SK-N-SH treated with all-trans-retinoic acid at 6 μM for 48 hours (cell line): ENCODE data around the gene CLCNKA.

Source experiments
- ATAC-seq: fragments of 200-7000 bp; cut with Tn5 transposase; 3 replicates; pipeline ENCODE4 v1.9.1; 2020; ENCODE audit warnings: mild to moderate bottlenecking, moderate library complexity
- ARNTL ChIP-seq: fragments of 450-650 bp; formaldehyde crosslinking; IDR thresholded peaks from 2 replicates; pipeline ENCODE4 v1.5.0; 2020; ENCODE audit warnings: low read depth, mild to moderate bottlenecking, moderate library complexity, borderline replicate concordance
- BACH2 ChIP-seq: fragments of 250-450 bp; sonication (Bioruptor Pico); IDR thresholded peaks from 2 replicates; pipeline ENCODE4 v1.9.0; 2021; ENCODE audit warnings: mild to moderate bottlenecking, borderline replicate concordance
- CSDC2 ChIP-seq: fragments of 250-450 bp; sonication (Bioruptor Pico); IDR thresholded peaks from 2 replicates; pipeline ENCODE4 v1.5.0; 2020; ENCODE audit warnings: mild to moderate bottlenecking, moderate library complexity
- ESRRG ChIP-seq: fragments of 250-450 bp; sonication (Bioruptor Pico); IDR thresholded peaks from 2 replicates; pipeline ENCODE4 v1.6.1; 2021; ENCODE audit warnings: mild to moderate bottlenecking
- ISL1 ChIP-seq: fragments of 250-450 bp; sonication (Bioruptor Pico); IDR thresholded peaks from 2 replicates; pipeline ENCODE4 v2.1.2; 2022; ENCODE audit warnings: mild to moderate bottlenecking, moderate library complexity
- OSR1 ChIP-seq: fragments of 250-450 bp; sonication (Bioruptor Pico); IDR thresholded peaks from 2 replicates; pipeline ENCODE4 v1.8.0; 2022; ENCODE audit warnings: moderate library complexity, mild to moderate bottlenecking, inconsistent platforms
- PPARA ChIP-seq: fragments of 250-450 bp; sonication (Bioruptor Pico); IDR thresholded peaks from 2 replicates; pipeline ENCODE4 v1.5.0; 2020; ENCODE audit warnings: mild to moderate bottlenecking, borderline replicate concordance
- RARB ChIP-seq: fragments of 250-450 bp; sonication (Bioruptor Pico); IDR thresholded peaks from 2 replicates; pipeline ENCODE4 v1.8.0; 2021; ENCODE audit warnings: mild to moderate bottlenecking, moderate library complexity
- TCF4 ChIP-seq: fragments of 250-450 bp; sonication (Bioruptor Pico); IDR thresholded peaks from 2 replicates; pipeline ENCODE4 v1.8.0; 2021; ENCODE audit warnings: mild to moderate bottlenecking, moderate library complexity, borderline replicate concordance
- TOX ChIP-seq: fragments of 250-450 bp; sonication (Bioruptor Pico); IDR thresholded peaks from 2 replicates; pipeline ENCODE4 v1.8.0; 2021; ENCODE audit warnings: mild to moderate bottlenecking, moderate library complexity, borderline replicate concordance
- ZC3H10 ChIP-seq: fragments of 250-450 bp; sonication (Bioruptor Pico); IDR thresholded peaks from 2 replicates; pipeline ENCODE4 v1.5.1; 2021; ENCODE audit warnings: mild to moderate bottlenecking, moderate library complexity
- ZFP30 ChIP-seq: fragments of 450-650 bp; formaldehyde crosslinking; IDR thresholded peaks from 2 replicates; pipeline ENCODE4 v1.5.0; 2022; ENCODE audit warnings: mild to moderate bottlenecking, moderate library complexity
- ZNF565 ChIP-seq: fragments of 450-650 bp; formaldehyde crosslinking; conservative IDR thresholded peaks from 2 replicates; pipeline ENCODE4 v1.5.0; 2020; ENCODE audit warnings: low read depth, mild to moderate bottlenecking, moderate library complexity
- ZNF70 ChIP-seq: fragments of 450-650 bp; formaldehyde crosslinking; IDR thresholded peaks from 2 replicates; pipeline ENCODE4 v1.5.0; 2020; ENCODE audit warnings: mild to moderate bottlenecking, moderate library complexity
- TF ChIP-seq, protein P1 (sequence below): fragments of 250-450 bp; sonication (Bioruptor Pico); IDR thresholded peaks from 2 replicates; pipeline ENCODE4 v1.5.1; 2021; ENCODE audit warnings: mild to moderate bottlenecking, moderate library complexity
- TF ChIP-seq, protein P2 (sequence below): fragments of 250-450 bp; sonication (Bioruptor Pico); IDR thresholded peaks from 2 replicates; pipeline ENCODE4 v1.5.0; 2020; ENCODE audit warnings: mild to moderate bottlenecking, moderate library complexity
- TF ChIP-seq, protein P3 (sequence below): fragments of 250-450 bp; sonication (Bioruptor Pico); IDR thresholded peaks from 2 replicates; pipeline ENCODE4 v1.8.0; 2020; ENCODE audit warnings: mild to moderate bottlenecking, moderate library complexity, borderline replicate concordance
- TF ChIP-seq, protein P4 (sequence below): fragments of 250-450 bp; sonication (Bioruptor Pico); IDR thresholded peaks from 2 replicates; pipeline ENCODE4 v1.8.0; 2021; ENCODE audit warnings: low read depth, mild to moderate bottlenecking, moderate library complexity, borderline replicate concordance

The CLCNKA gene

DNA sequence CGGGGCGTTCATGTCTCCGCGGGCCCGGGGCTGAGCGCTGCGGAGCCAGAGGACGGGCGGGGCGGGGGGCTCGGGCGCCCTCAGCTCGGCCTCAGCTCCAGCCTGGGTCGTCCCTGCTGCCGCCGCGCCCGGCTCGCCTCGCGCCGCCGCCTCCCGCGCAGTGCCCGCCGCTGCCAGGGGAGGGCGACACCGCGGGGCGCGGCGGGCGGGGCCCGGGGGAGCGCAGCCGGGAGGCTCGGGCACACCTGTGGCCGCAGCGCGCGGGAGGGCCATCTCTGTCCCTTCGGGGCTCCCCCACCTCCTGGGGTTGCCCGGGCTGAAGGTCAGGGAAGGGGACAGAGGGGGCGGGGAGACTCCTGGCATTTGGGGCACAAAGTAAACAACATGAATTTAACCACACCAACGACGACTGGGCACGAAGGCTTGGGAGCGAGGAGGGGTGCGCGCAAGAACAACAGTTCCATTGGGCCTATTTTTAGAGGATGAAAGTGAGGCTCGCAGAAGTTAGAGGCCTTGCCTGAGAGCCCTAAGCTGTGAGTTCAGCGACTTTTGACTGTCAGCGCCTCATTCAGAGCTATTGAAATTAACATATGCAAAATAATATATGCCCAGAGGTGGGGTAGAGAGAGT lies 51.8 kb downstream of the CLCNKA start, which contains the start of gene FAM131C:
Gene FAM131C, minus strand, starts transcription at position 162 of the 630 bp plus-strand sequence. CDS start 209 bp downstream, outside the sequence.
- ATAC-seq, result peak; percentile 44
- no peak for TF ChIP-seq ESRRG (CRISPR knock-in tag)
- no peak for TF ChIP-seq TCF4 (CRISPR knock-in tag)
- no peak for TF ChIP-seq ZC3H10 (CRISPR knock-in tag)
- TF ChIP-seq, protein P1, sequence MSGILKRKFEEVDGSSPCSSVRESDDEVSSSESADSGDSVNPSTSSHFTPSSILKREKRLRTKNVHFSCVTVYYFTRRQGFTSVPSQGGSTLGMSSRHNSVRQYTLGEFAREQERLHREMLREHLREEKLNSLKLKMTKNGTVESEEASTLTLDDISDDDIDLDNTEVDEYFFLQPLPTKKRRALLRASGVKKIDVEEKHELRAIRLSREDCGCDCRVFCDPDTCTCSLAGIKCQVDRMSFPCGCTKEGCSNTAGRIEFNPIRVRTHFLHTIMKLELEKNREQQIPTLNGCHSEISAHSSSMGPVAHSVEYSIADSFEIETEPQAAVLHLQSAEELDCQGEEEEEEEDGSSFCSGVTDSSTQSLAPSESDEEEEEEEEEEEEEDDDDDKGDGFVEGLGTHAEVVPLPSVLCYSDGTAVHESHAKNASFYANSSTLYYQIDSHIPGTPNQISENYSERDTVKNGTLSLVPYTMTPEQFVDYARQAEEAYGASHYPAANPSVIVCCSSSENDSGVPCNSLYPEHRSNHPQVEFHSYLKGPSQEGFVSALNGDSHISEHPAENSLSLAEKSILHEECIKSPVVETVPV (CRISPR knock-in tag), result no peak
- TF ChIP-seq CSDC2 (CRISPR knock-in tag), result no peak
- TF ChIP-seq ZNF70, result no peak
- no peak for TF ChIP-seq ZFP30
- TF ChIP-seq BACH2 (CRISPR knock-in tag), result no peak
- TF ChIP-seq, protein P2, sequence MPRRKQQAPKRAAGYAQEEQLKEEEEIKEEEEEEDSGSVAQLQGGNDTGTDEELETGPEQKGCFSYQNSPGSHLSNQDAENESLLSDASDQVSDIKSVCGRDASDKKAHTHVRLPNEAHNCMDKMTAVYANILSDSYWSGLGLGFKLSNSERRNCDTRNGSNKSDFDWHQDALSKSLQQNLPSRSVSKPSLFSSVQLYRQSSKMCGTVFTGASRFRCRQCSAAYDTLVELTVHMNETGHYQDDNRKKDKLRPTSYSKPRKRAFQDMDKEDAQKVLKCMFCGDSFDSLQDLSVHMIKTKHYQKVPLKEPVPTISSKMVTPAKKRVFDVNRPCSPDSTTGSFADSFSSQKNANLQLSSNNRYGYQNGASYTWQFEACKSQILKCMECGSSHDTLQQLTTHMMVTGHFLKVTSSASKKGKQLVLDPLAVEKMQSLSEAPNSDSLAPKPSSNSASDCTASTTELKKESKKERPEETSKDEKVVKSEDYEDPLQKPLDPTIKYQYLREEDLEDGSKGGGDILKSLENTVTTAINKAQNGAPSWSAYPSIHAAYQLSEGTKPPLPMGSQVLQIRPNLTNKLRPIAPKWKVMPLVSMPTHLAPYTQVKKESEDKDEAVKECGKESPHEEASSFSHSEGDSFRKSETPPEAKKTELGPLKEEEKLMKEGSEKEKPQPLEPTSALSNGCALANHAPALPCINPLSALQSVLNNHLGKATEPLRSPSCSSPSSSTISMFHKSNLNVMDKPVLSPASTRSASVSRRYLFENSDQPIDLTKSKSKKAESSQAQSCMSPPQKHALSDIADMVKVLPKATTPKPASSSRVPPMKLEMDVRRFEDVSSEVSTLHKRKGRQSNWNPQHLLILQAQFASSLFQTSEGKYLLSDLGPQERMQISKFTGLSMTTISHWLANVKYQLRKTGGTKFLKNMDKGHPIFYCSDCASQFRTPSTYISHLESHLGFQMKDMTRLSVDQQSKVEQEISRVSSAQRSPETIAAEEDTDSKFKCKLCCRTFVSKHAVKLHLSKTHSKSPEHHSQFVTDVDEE (CRISPR knock-in tag), result no peak

DNA sequence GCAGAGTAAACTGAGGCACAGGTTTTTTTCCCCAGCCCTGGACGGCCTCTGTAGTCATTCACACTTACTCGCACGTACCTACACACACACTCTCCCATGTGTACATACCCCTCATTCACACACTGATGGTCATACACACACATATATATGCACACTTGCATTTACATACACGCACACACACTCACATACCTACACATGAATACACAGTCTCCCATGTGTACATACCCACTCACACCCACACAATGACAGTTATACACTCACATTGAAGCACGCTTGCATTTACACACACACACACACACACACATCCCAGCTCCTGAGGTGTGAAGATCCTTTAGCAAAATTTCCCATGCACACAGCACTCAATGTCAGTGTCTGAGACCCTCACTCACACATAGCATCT lies 52.4 kb downstream of the CLCNKA start:
- no peak for ATAC-seq
- TF ChIP-seq BACH2 (CRISPR knock-in tag) (no peak), RARB (CRISPR knock-in tag) (no peak), ARNTL (no peak), CSDC2 (CRISPR knock-in tag) (no peak), ISL1 (CRISPR knock-in tag) (no peak), TCF4 (CRISPR knock-in tag) (no peak), ZFP30 (no peak), TOX (CRISPR knock-in tag) (no peak), ESRRG (CRISPR knock-in tag) (no peak), ZNF70 (no peak)
- TF ChIP-seq, protein P1 (CRISPR knock-in tag), result no peak

DNA sequence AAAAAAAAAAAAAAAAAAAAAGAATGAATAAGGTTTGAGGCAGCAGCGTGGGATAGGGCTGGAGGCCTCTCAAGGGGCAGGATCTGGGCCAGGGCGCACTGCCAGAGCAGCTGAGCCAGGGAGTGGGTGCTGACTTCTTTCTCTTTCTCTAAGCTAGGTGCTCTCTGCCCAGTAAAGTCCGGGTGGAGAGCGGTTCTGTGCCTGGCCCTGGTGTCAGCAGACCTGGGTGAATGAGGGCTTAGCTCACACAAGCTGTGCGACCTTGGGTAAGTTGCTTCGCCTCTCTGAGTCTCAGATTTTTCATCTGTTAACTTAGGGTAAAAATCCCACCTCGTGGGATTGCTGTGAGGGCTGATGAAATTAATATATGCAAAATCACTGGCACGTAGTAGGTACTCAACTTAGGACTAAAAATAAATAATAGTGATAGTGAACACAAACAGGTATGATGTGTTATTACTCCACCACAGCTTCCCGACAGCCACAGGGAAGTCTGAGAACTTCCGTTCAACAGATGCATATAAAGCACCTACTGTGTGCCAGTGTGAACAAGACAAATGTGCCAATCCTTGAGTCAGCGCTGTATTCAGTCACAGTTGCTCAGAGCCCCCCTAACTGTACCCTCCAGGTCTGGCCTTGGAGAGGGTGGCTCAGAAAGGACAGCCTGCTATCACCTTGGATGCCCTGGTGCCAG lies 53.6 kb downstream of the CLCNKA start:
- TF ChIP-seq, protein P3, sequence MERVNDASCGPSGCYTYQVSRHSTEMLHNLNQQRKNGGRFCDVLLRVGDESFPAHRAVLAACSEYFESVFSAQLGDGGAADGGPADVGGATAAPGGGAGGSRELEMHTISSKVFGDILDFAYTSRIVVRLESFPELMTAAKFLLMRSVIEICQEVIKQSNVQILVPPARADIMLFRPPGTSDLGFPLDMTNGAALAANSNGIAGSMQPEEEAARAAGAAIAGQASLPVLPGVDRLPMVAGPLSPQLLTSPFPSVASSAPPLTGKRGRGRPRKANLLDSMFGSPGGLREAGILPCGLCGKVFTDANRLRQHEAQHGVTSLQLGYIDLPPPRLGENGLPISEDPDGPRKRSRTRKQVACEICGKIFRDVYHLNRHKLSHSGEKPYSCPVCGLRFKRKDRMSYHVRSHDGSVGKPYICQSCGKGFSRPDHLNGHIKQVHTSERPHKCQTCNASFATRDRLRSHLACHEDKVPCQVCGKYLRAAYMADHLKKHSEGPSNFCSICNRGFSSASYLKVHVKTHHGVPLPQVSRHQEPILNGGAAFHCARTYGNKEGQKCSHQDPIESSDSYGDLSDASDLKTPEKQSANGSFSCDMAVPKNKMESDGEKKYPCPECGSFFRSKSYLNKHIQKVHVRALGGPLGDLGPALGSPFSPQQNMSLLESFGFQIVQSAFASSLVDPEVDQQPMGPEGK (CRISPR knock-in tag), result no peak
- TF ChIP-seq, all 23 proteins: peak for 0

DNA sequence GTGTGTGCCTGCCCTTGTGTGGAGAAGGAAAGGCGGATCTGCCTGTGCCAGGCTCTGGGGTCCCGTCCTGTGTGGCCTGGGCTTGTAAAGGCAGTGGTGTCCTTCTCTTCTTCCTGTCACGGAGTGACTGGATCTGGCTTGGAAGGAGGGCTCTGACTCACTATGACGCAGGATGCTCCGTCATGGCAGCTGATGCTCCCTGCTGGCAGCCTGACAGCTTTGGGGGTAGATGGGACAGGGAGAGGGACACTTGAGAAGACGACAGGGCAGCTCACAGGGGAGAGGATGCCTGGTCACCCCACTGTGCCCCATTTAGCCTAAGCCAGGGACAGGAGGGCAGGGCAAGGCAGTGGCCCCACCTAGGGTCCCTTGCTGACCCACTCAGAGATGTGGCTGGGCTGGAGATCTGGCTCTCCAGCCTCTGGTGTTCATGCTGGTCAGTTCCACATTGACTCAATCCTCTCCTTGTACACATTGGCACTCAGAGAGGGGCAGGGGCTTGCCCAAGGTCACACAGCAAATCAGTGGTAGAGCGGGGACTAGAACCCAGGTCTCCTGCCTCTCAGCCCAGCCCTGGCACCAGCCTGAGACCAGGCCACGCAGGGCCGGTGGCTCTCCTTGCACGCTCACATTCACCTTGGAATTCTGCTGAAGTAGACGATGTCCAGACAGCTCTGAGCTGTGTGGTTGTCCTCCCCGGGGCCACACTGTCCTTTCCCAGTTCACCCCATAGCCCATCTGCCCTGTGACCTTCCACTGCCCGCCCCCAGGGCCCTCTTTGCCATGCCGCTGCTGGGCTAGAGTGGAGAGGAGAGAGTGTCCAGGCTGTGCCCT lies 54.4 kb downstream of the CLCNKA start:
- peak; percentile 50 for ATAC-seq
- no peak for TF ChIP-seq ZNF565
- TF ChIP-seq OSR1 (CRISPR knock-in tag), result no peak
- TF ChIP-seq, protein P1 (CRISPR knock-in tag), result no peak
- TF ChIP-seq ARNTL, result no peak
- TF ChIP-seq PPARA, result no peak
- TF ChIP-seq CSDC2 (CRISPR knock-in tag), result no peak
- TF ChIP-seq, protein P2 (CRISPR knock-in tag), result no peak
- TF ChIP-seq, protein P4, sequence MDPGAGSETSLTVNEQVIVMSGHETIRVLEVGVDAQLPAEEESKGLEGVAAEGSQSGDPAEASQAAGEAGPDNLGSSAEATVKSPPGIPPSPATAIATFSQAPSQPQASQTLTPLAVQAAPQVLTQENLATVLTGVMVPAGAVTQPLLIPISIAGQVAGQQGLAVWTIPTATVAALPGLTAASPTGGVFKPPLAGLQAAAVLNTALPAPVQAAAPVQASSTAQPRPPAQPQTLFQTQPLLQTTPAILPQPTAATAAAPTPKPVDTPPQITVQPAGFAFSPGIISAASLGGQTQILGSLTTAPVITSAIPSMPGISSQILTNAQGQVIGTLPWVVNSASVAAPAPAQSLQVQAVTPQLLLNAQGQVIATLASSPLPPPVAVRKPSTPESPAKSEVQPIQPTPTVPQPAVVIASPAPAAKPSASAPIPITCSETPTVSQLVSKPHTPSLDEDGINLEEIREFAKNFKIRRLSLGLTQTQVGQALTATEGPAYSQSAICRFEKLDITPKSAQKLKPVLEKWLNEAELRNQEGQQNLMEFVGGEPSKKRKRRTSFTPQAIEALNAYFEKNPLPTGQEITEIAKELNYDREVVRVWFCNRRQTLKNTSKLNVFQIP (CRISPR knock-in tag), result no peak
- no peak for TF ChIP-seq TOX (CRISPR knock-in tag)

More for the DNA sequence above, 53.6 kb downstream of the CLCNKA start:
- ATAC-seq, result no peak
